GM12801 (cell line): ENCODE measurements around the gene CISD1.

ENCODE experiments used
- TF ChIP-seq, protein P1 (sequence below): IDR thresholded peaks from one replicate; pipeline ENCODE4 v1.5.1; 2011; ENCODE audit warnings: control low read depth; ENCODE audit not compliant: insufficient read length; ENCODE audit errors: extremely low read depth

Gene CISD1

DNA sequence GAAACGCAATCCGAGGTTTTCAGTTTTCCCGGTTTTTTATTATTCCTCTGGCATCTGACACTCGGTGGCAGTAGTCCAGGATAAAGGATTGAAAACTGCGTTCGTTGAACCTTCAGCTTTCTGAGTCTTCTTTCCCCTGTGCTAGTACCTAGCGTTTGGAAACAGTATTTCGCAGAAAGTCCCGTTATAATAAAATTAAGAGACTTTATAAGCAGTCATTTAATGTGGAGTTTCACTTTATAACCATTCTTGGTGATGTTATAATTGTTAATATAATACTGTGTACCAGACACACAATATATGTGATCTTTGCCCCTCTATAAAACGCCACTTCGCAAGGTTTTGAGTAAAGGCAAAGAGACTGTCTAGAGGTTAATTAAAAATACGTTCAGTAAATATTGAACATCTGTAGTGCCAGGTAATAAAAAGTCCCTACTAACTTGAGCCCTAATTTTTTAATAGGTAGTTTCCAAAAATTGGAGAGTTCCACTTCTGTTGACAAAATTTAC is 874 bp downstream of the CISD1 start:
- TF ChIP-seq, protein P1, sequence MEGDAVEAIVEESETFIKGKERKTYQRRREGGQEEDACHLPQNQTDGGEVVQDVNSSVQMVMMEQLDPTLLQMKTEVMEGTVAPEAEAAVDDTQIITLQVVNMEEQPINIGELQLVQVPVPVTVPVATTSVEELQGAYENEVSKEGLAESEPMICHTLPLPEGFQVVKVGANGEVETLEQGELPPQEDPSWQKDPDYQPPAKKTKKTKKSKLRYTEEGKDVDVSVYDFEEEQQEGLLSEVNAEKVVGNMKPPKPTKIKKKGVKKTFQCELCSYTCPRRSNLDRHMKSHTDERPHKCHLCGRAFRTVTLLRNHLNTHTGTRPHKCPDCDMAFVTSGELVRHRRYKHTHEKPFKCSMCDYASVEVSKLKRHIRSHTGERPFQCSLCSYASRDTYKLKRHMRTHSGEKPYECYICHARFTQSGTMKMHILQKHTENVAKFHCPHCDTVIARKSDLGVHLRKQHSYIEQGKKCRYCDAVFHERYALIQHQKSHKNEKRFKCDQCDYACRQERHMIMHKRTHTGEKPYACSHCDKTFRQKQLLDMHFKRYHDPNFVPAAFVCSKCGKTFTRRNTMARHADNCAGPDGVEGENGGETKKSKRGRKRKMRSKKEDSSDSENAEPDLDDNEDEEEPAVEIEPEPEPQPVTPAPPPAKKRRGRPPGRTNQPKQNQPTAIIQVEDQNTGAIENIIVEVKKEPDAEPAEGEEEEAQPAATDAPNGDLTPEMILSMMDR = no peak

DNA sequence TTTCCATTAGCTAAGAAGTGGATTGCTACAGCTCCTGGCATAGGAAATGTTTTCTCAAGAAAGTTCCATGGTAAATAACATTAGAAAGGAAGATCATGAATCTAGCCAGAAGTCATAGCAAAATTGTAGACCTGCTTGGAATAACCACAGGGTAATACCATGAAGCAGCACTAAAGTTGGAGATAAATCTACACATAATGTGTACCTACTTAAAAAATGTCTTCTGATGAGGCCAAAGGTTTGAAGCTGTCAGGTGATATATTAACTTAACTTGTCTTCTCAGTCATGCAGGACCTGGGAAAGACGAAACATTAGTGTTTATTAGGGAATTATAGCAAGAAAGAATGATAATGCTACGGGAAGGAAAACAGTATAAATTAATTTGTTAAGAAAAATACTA is 6.3 kb downstream of the CISD1 start:
- TF ChIP-seq, protein P1 = no peak

DNA sequence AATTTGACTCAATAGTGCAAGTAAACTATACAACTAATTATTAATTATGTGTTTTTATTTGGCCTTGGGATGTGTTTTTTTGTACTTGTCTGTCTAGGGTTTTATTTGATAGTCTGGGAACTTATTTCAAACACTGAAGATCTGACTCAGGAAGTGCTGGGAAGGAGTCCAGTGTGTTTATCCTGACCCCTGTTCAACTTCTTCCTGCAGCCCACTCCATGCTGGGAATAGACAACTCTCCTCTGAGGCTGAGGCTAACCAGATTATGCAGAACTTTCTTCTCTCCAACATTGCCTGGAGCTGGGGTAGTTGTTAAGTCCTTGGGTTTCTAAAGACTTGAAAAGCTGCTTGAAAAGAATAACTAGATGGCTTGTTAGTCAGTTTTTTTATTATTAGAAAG is 6.9 kb downstream of the CISD1 start:
- TF ChIP-seq, protein P1 = no peak

DNA sequence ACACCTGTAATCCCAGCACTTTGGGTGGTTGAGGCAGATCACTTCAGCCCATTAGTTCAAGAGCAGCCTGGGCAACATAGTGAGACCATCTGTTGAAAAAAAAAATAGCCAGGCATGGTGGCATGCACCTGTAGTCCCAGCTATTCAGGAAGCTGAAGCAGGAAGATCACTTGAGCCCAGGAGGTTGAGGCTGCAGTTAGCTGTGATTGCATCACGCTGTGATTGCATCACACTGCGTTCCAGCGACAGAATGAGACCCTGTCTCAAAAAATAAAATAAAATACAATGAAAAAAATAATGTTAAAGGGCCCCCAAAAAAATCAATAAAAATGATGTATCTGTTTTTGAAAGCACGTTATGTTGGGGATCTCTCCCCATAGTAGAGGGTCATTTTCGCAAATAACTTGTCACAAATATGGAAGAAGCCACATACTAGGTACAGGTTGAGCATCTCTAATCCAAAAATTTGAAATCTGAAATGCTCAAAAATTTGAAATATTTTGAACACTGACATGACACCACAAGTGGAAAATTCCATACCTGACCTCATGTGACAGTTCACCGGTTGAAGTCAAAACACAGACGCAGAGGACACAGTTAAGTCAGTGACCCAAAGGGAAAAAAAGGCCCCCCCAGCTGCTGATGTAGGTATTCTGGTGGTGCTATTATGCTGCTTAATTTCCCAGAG is 9.5 kb downstream of the CISD1 start:
- TF ChIP-seq, protein P1 = no peak

DNA sequence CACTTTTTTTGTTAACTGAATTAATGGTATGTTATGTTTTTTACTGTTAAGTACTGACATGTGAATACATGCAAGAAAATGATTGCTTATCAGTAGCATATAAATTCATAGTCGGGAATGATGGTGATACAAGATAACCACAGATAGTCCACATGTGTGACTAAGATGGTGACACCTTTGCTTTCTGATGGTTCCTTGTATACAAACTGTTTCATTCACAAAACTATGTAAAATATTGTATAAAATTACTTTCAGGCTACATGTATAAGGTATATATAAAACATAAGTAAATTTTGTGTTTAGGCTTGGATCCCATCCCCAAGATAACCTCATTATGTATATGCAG is 10.0 kb downstream of the CISD1 start:
- TF ChIP-seq, protein P1 = no peak

DNA sequence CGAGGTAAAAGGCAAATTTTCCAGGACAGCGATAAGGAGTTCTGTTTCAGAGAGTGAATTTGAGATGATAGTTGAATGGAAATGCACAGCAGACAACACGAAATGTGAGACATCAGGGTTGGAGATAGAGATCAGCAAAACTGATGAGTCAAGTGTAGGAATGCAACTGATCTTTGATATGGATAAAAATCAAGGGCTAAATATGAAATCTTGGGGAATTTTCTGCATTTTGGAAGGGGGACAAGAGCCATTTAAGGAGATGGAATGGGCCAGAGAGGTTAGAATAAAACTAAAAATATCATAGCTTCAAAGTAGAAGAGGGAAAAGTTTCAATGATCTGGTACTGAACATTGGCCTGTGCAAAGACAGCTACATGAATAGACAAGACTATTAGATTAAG is 11.5 kb downstream of the CISD1 start:
- TF ChIP-seq, protein P1 = no peak

DNA sequence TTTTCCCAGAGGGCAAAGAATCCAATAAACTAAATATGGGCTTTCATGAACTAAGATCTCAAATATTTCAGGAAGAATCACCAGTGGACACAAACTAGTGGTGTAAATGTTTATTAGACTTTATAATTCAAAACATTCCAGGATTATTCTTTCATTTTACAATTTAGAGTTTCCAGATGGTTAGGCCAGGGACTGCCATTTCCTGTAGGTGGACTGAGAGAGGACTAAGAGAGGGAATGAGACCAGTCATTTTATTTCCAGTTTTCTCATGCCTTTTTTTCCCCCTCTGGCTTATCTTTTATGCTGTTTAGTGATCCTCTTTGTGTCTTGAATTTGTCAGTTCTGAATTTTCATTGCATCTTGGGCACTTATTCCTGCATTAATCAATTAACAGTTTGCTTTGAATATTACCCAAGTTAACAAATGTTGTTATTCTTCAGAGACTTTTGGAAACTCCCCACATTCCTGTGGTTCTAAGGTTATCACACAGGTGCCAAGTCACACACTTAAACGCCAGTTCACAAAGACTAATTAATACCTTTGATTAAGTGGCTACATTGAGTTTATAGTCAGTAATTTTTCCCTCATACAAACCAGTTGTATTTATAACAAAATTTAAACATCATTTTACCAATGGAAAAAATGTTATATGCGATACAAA is 12.3 kb downstream of the CISD1 start:
- TF ChIP-seq, protein P1 = no peak
